K562 (cell line): ENCODE data around the gene MSRB2. TPM values are rescaled to one million over a fixed set of nuclear protein-coding genes. Genes with fewer than 3 reads are reported as not detected.
A peak's percentile ranks its signal among the peaks of the same experiment; 100 is the strongest.

Experiments
- EZH2 ChIP-seq: IDR thresholded peaks from 2 replicates; pipeline ENCODE4 v1.6.1; 2012; ENCODE audit warnings: low read depth, mild to moderate bottlenecking, inconsistent platforms, low read length, borderline replicate concordance
- HNRNPUL1 ChIP-seq: fragments of 200-400 bp; formaldehyde crosslinking; IDR thresholded peaks from 2 replicates; pipeline ENCODE4 v1.6.1; 2017; ENCODE audit warnings: low read length
- NFATC3 ChIP-seq: fragments of 450-650 bp; IDR thresholded peaks from 2 replicates; pipeline ENCODE4 v1.6.1; 2017; ENCODE audit warnings: mild to moderate bottlenecking
- RFX1 ChIP-seq: fragments of 450-650 bp; IDR thresholded peaks from 2 replicates; pipeline ENCODE4 v1.6.1; 2016; ENCODE audit warnings: mild to moderate bottlenecking, moderate library complexity
- YBX1 ChIP-seq: fragments of 450-650 bp; IDR thresholded peaks from 2 replicates; pipeline ENCODE4 v1.7.1; 2016; ENCODE audit warnings: mild to moderate bottlenecking
- ZNF175 ChIP-seq: fragments of 200-800 bp; sonication (Bioruptor generic); IDR thresholded peaks from 2 replicates; pipeline ENCODE4 v1.6.1; 2016; ENCODE audit warnings: low read depth, mild to moderate bottlenecking, missing genetic modification characterization, missing compliant biosample characterization
- ZNF282 ChIP-seq: sonication (generic); formaldehyde crosslinking; IDR thresholded peaks from 2 replicates; pipeline ENCODE4 v1.8.1; 2023; ENCODE audit warnings: missing genetic modification reagents
- polyA plus RNA-seq, 8 experiments: library from polyadenylated mRNA; depleted of rRNA in 4 of 8; stranded (reverse) in 5 of 8; unstranded in 3 of 8; fragments of >200 nt; fragmentation: Nextera tagmentation in 2 of 8; fragmentation: Illumina TruSeq in 1 of 8; extraction: Ambion mirVana in 2 of 8; extraction: Trizol in 1 of 8; gene quantifications; 2 replicates each; pipeline versions ENCODE4 v1.2.1 to v1.2.3, GENCODE V29; 2011 to 2014; ENCODE audit warnings: inconsistent platforms in 1 of 8, missing spikeins in 1 of 8
- total RNA-seq, 7 experiments: library from RNA; depleted of rRNA in 6 of 7; stranded (reverse); fragments of >200 nt in 6 of 7; fragmentation: Illumina TruSeq in 2 of 7; extraction: Trizol in 2 of 7; gene quantifications; 2 replicates each; pipeline versions ENCODE4 v1.2.1 to v1.2.3, GENCODE V29; 2011 to 2021; ENCODE audit warnings: low replicate concordance in 1 of 7
- TF ChIP-seq, protein P1 (sequence below), 2 experiments: fragments of 450-650 bp in 1 of 2; IDR thresholded peaks; 2 replicates each; pipeline ENCODE4 v1.6.1; 2011 to 2017; ENCODE audit warnings: low read depth in 2 of 2, antibody characterized with exemption in 1 of 2, borderline replicate concordance in 1 of 2, low read length in 1 of 2, mild to moderate bottlenecking in 1 of 2, mixed read lengths in 1 of 2; ENCODE audit not compliant: control insufficient read depth in 1 of 2
- TF ChIP-seq, protein P2 (sequence below): fragments of 450-650 bp; IDR thresholded peaks from 2 replicates; pipeline ENCODE4 v1.6.1; 2016; ENCODE audit warnings: low read depth, mild to moderate bottlenecking, moderate library complexity
- TF ChIP-seq, protein P3 (sequence below): fragments of 250-450 bp; sonication (Bioruptor Pico); IDR thresholded peaks from 2 replicates; pipeline ENCODE4 v1.8.0; 2021; ENCODE audit warnings: moderate library complexity, mild to moderate bottlenecking, inconsistent platforms
- TF ChIP-seq, protein P4 (sequence below): fragments of 450-650 bp; formaldehyde crosslinking; IDR thresholded peaks from 2 replicates; pipeline ENCODE4 v1.4.0; 2022; ENCODE audit warnings: missing genetic modification characterization
- TF ChIP-seq, protein P5 (sequence below): fragments of 450-650 bp; IDR thresholded peaks from 2 replicates; pipeline ENCODE4 v1.6.1; 2017; ENCODE audit warnings: antibody characterized with exemption
- TF ChIP-seq, protein P6 (sequence below): fragments of 450-650 bp; formaldehyde crosslinking; conservative IDR thresholded peaks from 2 replicates; pipeline ENCODE4 v1.4.0; 2022; ENCODE audit warnings: mild to moderate bottlenecking, missing genetic modification characterization
- TF ChIP-seq, protein P7 (sequence below): fragments of 250-450 bp; sonication (Bioruptor Pico); IDR thresholded peaks from 2 replicates; pipeline ENCODE4 v1.8.0; 2021; ENCODE audit warnings: borderline replicate concordance, mild to moderate bottlenecking, moderate library complexity; ENCODE audit not compliant: poor library complexity, severe bottlenecking

The MSRB2 gene
- total and polyA plus RNA-seq, 9 of the 15 experiments (the other 6 are each of a cell fraction or from before 2014, with no cell fraction given), result 1.5 to 22.3 (median 5.9) TPM

DNA sequence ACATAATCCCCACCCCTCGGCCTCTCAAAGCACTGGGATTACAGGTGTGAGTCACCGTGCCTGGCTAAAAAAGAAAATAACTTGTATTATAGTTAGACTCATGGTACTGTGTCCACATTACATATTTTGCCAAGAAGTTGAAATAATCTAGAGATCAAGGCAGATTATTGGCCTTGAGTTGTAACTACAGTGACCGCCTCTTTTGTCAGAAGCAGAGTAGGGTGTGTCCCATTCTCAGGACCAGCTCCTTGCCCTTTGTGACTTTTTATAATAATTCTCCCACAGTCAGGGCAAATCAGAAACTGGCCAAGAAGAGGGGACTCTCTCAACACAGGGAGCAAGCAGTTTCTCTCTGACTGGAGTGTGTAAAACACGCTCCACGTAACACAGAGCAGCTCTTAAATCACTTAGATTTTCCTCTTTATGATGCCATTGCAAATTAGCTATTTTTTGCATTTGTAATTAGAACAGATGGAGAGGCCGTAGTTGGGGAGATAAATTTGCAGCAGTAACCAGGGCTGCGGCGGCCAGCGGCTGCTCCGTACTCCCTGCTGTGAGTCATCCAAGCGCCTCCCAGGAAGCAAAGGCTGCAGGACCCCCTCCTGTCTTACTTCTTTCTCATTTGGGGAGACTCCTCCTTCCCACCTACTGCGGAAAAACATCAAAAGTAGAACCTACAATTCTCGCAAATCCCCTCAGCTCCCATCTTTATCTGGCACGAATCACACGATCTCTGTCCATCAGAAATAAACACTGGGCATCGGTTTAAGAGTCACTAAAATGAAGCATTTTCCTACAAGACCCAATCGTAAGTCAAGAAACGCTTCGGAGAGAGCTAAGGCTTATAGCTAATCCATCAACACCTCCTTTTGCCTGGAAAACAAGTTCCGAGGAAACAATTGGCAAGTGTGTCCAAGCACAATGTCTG, 32.1 kb upstream of the MSRB2 start (continued):
- TF ChIP-seq, protein P1, sequence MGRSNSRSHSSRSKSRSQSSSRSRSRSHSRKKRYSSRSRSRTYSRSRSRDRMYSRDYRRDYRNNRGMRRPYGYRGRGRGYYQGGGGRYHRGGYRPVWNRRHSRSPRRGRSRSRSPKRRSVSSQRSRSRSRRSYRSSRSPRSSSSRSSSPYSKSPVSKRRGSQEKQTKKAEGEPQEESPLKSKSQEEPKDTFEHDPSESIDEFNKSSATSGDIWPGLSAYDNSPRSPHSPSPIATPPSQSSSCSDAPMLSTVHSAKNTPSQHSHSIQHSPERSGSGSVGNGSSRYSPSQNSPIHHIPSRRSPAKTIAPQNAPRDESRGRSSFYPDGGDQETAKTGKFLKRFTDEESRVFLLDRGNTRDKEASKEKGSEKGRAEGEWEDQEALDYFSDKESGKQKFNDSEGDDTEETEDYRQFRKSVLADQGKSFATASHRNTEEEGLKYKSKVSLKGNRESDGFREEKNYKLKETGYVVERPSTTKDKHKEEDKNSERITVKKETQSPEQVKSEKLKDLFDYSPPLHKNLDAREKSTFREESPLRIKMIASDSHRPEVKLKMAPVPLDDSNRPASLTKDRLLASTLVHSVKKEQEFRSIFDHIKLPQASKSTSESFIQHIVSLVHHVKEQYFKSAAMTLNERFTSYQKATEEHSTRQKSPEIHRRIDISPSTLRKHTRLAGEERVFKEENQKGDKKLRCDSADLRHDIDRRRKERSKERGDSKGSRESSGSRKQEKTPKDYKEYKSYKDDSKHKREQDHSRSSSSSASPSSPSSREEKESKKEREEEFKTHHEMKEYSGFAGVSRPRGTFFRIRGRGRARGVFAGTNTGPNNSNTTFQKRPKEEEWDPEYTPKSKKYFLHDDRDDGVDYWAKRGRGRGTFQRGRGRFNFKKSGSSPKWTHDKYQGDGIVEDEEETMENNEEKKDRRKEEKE (IDR thresholded peaks at IDR 0.05; ENCODE audit: borderline replicate concordance in 1 of 2, control insufficient read depth in 1 of 2, low read depth in 2 of 2, low read length in 1 of 2), result no peak
- TF ChIP-seq, protein P2, sequence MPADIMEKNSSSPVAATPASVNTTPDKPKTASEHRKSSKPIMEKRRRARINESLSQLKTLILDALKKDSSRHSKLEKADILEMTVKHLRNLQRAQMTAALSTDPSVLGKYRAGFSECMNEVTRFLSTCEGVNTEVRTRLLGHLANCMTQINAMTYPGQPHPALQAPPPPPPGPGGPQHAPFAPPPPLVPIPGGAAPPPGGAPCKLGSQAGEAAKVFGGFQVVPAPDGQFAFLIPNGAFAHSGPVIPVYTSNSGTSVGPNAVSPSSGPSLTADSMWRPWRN, result no peak
- TF ChIP-seq NFATC3, result no peak
- TF ChIP-seq YBX1, result no peak
- TF ChIP-seq ZNF175, result no peak
- TF ChIP-seq, protein P3, sequence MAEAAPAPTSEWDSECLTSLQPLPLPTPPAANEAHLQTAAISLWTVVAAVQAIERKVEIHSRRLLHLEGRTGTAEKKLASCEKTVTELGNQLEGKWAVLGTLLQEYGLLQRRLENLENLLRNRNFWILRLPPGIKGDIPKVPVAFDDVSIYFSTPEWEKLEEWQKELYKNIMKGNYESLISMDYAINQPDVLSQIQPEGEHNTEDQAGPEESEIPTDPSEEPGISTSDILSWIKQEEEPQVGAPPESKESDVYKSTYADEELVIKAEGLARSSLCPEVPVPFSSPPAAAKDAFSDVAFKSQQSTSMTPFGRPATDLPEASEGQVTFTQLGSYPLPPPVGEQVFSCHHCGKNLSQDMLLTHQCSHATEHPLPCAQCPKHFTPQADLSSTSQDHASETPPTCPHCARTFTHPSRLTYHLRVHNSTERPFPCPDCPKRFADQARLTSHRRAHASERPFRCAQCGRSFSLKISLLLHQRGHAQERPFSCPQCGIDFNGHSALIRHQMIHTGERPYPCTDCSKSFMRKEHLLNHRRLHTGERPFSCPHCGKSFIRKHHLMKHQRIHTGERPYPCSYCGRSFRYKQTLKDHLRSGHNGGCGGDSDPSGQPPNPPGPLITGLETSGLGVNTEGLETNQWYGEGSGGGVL (CRISPR knock-in tag), result no peak
- TF ChIP-seq EZH2, result no peak
- TF ChIP-seq, protein P4, sequence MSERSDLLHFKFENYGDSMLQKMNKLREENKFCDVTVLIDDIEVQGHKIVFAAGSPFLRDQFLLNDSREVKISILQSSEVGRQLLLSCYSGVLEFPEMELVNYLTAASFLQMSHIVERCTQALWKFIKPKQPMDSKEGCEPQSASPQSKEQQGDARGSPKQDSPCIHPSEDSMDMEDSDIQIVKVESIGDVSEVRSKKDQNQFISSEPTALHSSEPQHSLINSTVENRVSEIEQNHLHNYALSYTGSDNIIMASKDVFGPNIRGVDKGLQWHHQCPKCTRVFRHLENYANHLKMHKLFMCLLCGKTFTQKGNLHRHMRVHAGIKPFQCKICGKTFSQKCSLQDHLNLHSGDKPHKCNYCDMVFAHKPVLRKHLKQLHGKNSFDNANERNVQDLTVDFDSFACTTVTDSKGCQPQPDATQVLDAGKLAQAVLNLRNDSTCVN (CRISPR knock-in tag), result no peak
- TF ChIP-seq HNRNPUL1, result no peak
- no peak for TF ChIP-seq ZNF282 (CRISPR knock-in tag)
- TF ChIP-seq, protein P5, sequence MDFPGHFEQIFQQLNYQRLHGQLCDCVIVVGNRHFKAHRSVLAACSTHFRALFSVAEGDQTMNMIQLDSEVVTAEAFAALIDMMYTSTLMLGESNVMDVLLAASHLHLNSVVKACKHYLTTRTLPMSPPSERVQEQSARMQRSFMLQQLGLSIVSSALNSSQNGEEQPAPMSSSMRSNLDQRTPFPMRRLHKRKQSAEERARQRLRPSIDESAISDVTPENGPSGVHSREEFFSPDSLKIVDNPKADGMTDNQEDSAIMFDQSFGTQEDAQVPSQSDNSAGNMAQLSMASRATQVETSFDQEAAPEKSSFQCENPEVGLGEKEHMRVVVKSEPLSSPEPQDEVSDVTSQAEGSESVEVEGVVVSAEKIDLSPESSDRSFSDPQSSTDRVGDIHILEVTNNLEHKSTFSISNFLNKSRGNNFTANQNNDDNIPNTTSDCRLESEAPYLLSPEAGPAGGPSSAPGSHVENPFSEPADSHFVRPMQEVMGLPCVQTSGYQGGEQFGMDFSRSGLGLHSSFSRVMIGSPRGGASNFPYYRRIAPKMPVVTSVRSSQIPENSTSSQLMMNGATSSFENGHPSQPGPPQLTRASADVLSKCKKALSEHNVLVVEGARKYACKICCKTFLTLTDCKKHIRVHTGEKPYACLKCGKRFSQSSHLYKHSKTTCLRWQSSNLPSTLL, result no peak
- TF ChIP-seq, protein P6, sequence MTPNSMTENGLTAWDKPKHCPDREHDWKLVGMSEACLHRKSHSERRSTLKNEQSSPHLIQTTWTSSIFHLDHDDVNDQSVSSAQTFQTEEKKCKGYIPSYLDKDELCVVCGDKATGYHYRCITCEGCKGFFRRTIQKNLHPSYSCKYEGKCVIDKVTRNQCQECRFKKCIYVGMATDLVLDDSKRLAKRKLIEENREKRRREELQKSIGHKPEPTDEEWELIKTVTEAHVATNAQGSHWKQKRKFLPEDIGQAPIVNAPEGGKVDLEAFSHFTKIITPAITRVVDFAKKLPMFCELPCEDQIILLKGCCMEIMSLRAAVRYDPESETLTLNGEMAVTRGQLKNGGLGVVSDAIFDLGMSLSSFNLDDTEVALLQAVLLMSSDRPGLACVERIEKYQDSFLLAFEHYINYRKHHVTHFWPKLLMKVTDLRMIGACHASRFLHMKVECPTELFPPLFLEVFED, result no peak
- TF ChIP-seq, protein P7, sequence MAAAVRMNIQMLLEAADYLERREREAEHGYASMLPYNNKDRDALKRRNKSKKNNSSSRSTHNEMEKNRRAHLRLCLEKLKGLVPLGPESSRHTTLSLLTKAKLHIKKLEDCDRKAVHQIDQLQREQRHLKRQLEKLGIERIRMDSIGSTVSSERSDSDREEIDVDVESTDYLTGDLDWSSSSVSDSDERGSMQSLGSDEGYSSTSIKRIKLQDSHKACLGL (CRISPR knock-in tag), result no peak
- TF ChIP-seq RFX1, result peak; percentile 48
